GM23338 (cell line): ENCODE data around the gene MIPEP. TPM values are rescaled to one million over a fixed set of nuclear protein-coding genes. Genes with fewer than 3 reads are reported as not detected.

Experiments
- ATAC-seq: fragments of 200-7000 bp; cut with Tn5 transposase; 3 replicates; pipeline ENCODE4 v1.9.1; 2020
- DNase-seq: peaks from one replicate; pipeline ENCODE4 v3.0.0-alpha.2; 2015; ENCODE audit warnings: low spot score
- H2AFZ ChIP-seq: fragments of 200-600 bp; sonication (generic); 2 replicates; pipeline ENCODE4 v1.8.0; 2016; ENCODE audit warnings: antibody characterized with exemption, mild to moderate bottlenecking, moderate library complexity
- H3F3A ChIP-seq: fragments of 200-600 bp; sonication (generic); replicated peaks from 2 replicates; pipeline ENCODE4 v1.8.0; 2017; ENCODE audit warnings: antibody characterized with exemption, mixed run types, low read depth
- H3K27ac ChIP-seq: fragments of 200-600 bp; sonication (generic); 2 replicates; pipeline ENCODE4 v1.6.1; 2016; ENCODE audit warnings: low read depth
- H3K27me3 ChIP-seq: fragments of 200-600 bp; sonication (generic); 2 replicates; pipeline ENCODE4 v1.8.0; 2016; ENCODE audit warnings: mild to moderate bottlenecking, mixed run types, moderate library complexity; ENCODE audit not compliant: insufficient read depth
- H3K36me3 ChIP-seq: fragments of 200-600 bp; sonication (generic); 2 replicates; pipeline ENCODE4 v1.8.0; 2016; ENCODE audit warnings: mild to moderate bottlenecking; ENCODE audit not compliant: insufficient read depth
- H3K4me1 ChIP-seq: fragments of 200-600 bp; sonication (generic); 2 replicates; pipeline ENCODE4 v1.8.0; 2016; ENCODE audit warnings: mild to moderate bottlenecking, moderate library complexity; ENCODE audit not compliant: insufficient read depth
- H3K4me2 ChIP-seq: fragments of 200-600 bp; sonication (generic); 2 replicates; pipeline ENCODE4 v1.7.1; 2017; ENCODE audit warnings: mixed run types
- H3K4me3 ChIP-seq: fragments of 200-600 bp; sonication (generic); 2 replicates; pipeline ENCODE4 v1.6.1; 2016; ENCODE audit warnings: mixed run types
- H3K79me2 ChIP-seq: fragments of 200-600 bp; sonication (generic); replicated peaks from 2 replicates; pipeline ENCODE4 v1.8.0; 2017; ENCODE audit warnings: mild to moderate bottlenecking; ENCODE audit not compliant: insufficient read depth
- H3K9me2 ChIP-seq: fragments of 200-600 bp; sonication (generic); 2 replicates; pipeline ENCODE4 v1.8.0; 2017; ENCODE audit not compliant: insufficient read depth
- H4K20me1 ChIP-seq: fragments of 200-600 bp; sonication (generic); replicated peaks from 2 replicates; pipeline ENCODE4 v1.8.0; 2017; ENCODE audit warnings: mild to moderate bottlenecking; ENCODE audit not compliant: insufficient read depth
- H3K27ac Mint-ChIP-seq: 2 replicates; pipeline ENCODE4 v1.8.0; 2020; ENCODE audit warnings: inconsistent platforms, mild to moderate bottlenecking, moderate library complexity, mixed read lengths
- H3K27me3 Mint-ChIP-seq: 3 replicates; pipeline ENCODE4 v1.8.0; 2022; ENCODE audit warnings: low read depth, mild to moderate bottlenecking, moderate library complexity, mixed read lengths, inconsistent platforms; ENCODE audit not compliant: insufficient read depth, poor library complexity
- H3K36me3 Mint-ChIP-seq: 3 replicates; pipeline ENCODE4 v1.8.0; 2021; ENCODE audit warnings: low read depth, mild to moderate bottlenecking, inconsistent platforms, moderate library complexity, mixed read lengths
- H3K4me1 Mint-ChIP-seq: 3 replicates; pipeline ENCODE4 v1.8.0; 2020; ENCODE audit warnings: mild to moderate bottlenecking, inconsistent platforms, mixed read lengths
- H3K4me3 Mint-ChIP-seq: 3 replicates; pipeline ENCODE4 v1.8.0; 2021; ENCODE audit warnings: moderate library complexity, mild to moderate bottlenecking, inconsistent platforms, mixed read lengths
- H3K9me3 Mint-ChIP-seq: 3 replicates; pipeline ENCODE4 v1.8.0; 2020; ENCODE audit warnings: moderate library complexity, mild to moderate bottlenecking, inconsistent platforms, mixed read lengths
- CREB1 ChIP-seq: fragments of 250-450 bp; sonication (Bioruptor Pico); IDR thresholded peaks from 2 replicates; pipeline ENCODE4 v1.5.0; 2020; ENCODE audit warnings: low read depth, mild to moderate bottlenecking, moderate library complexity
- EZH2 ChIP-seq: fragments of 200-600 bp; sonication (generic); IDR thresholded peaks from one replicate; pipeline ENCODE4 v1.8.0; 2017; ENCODE audit warnings: antibody characterized with exemption, mild to moderate bottlenecking, low read depth; ENCODE audit not compliant: unreplicated experiment
- EZH2phosphoT487 ChIP-seq: fragments of 200-600 bp; sonication (generic); IDR thresholded peaks from one replicate; pipeline ENCODE4 v1.8.1; 2018; ENCODE audit warnings: antibody characterized with exemption; ENCODE audit not compliant: unreplicated experiment
- JUNB ChIP-seq: IDR thresholded peaks from one replicate; pipeline ENCODE4 v1.6.1; 2016; ENCODE audit warnings: antibody characterized with exemption; ENCODE audit not compliant: unreplicated experiment
- NANOG ChIP-seq: IDR thresholded peaks from 2 replicates; pipeline ENCODE4 v1.6.1; 2016; ENCODE audit warnings: antibody characterized with exemption, borderline replicate concordance
- POLR2AphosphoS5 ChIP-seq: IDR thresholded peaks from 2 replicates; pipeline ENCODE4 v1.6.1; 2016; ENCODE audit warnings: antibody characterized with exemption, low read depth
- STAT1 ChIP-seq: IDR thresholded peaks from one replicate; pipeline ENCODE4 v1.6.1; 2016; ENCODE audit warnings: antibody characterized with exemption; ENCODE audit not compliant: unreplicated experiment
- ZNF114 ChIP-seq: fragments of 250-450 bp; sonication (Bioruptor Pico); IDR thresholded peaks from 2 replicates; pipeline ENCODE4 v1.5.0; 2020; ENCODE audit warnings: mild to moderate bottlenecking, moderate library complexity
- ZNF331 ChIP-seq: fragments of 250-450 bp; sonication (Bioruptor Pico); IDR thresholded peaks from 2 replicates; pipeline ENCODE4 v1.5.0; 2020; ENCODE audit warnings: low read depth, mild to moderate bottlenecking, moderate library complexity
- polyA plus RNA-seq: library from polyadenylated mRNA; unstranded; fragments of >200 nt; fragmentation: Nextera tagmentation; extraction: Ambion mirVana; gene quantifications from 2 replicates; pipeline ENCODE4 v1.2.1, GENCODE V29; 2016
- total RNA-seq: library from RNA; depleted of rRNA; stranded (reverse); fragments of >200 nt; shearing (Covaris generic); gene quantifications from 2 replicates; pipeline ENCODE4 v1.2.3, GENCODE V29; 2014
- TF ChIP-seq, protein P1 (sequence below), 2 experiments: fragments of 200-600 bp in 1 of 2; sonication (generic) in 1 of 2; conservative IDR thresholded peaks; 2 replicates each; pipeline versions ENCODE4 v1.5.1 to v1.6.1; 2016 to 2017; ENCODE audit warnings: antibody characterized with exemption in 2 of 2, low read depth in 2 of 2, mild to moderate bottlenecking in 2 of 2, moderate library complexity in 1 of 2
- TF ChIP-seq, protein P2 (sequence below): IDR thresholded peaks from 2 replicates; pipeline ENCODE4 v1.6.1; 2016; ENCODE audit warnings: antibody characterized with exemption
- TF ChIP-seq, protein P3 (sequence below): fragments of 250-450 bp; sonication (Bioruptor Pico); IDR thresholded peaks from 2 replicates; pipeline ENCODE4 v1.5.0; 2020; ENCODE audit warnings: mild to moderate bottlenecking, moderate library complexity
- TF ChIP-seq, protein P4 (sequence below): IDR thresholded peaks from one replicate; pipeline ENCODE4 v1.6.1; 2018; ENCODE audit warnings: antibody characterized with exemption; ENCODE audit not compliant: unreplicated experiment

Gene MIPEP
- total and polyA plus RNA-seq, 2 experiments from 2014 or later: 20.8 to 22.5 TPM

DNA sequence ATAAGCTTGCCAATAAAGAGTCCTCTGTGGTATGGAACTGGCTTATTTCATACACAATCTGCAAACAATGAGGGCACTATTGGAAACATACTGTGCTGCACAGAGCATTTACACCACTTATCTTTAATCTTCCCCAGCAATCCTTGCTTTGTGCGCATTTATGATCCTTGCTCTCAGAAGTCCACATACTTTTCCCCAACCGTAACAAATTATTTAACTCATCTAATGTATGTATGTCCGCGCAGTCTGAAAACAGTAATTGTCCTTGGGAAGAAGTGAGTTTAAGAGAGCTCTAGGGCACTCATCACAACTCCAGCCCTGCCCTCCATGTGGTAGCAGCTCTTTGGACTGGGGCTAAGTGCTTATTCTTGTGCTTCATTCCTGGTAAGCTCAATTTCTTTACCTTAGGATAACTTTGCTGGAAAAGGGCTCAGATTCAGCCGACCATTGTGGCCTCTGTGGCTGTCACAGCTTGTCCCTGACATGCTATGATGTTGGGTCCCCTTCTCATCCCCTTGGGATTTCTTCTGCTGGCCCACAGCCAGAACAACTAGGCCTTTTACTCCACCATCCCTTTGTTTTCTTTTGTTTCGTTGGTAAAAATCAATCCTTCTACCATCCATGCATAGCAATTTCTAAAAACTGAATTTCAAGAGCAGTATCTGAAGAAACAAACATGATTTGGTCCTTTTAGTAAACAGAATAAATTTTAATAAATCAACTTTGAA lies 166.3 kb downstream of the MIPEP start:
- peaks cover 1% of the 10 kb centered on the region for H3K27me3 Mint-ChIP-seq
- Histone ChIP-seq H3K27me3 (no peaks in the 10 kb centered on the region), H3K9me2 (no peaks in the 10 kb centered on the region; the same call in 1 of the 2 replicates), H3K27ac (no peak overlapping the region), H4K20me1 (no peaks in the 10 kb centered on the region), H2AFZ (no peak overlapping the region), H3K4me3 (no peak overlapping the region), H3K79me2 (no peaks in the 10 kb centered on the region), H3F3A (no peaks in the 10 kb centered on the region), H3K36me3 (no peaks in the 10 kb centered on the region), H3K4me2 (no peak overlapping the region), H3K4me1 (peaks cover 7% of the 10 kb centered on the region; the same call in 1 of the 2 replicates)
- DNase-seq (no peak), ATAC-seq (no peak)
- H3K36me3 Mint-ChIP-seq: no peaks in the 10 kb centered on the region; the same call in 2 of the 3 replicates
- no peak overlapping the region for H3K4me3 Mint-ChIP-seq
- no peak overlapping the region for H3K27ac Mint-ChIP-seq
- no peaks in the 10 kb centered on the region; the same call in 2 of the 3 replicates for H3K9me3 Mint-ChIP-seq
- TF ChIP-seq JUNB: no peak
- TF ChIP-seq ZNF114 (CRISPR knock-in tag): no peak
- TF ChIP-seq ZNF331 (CRISPR knock-in tag): no peak
- TF ChIP-seq, protein P1, sequence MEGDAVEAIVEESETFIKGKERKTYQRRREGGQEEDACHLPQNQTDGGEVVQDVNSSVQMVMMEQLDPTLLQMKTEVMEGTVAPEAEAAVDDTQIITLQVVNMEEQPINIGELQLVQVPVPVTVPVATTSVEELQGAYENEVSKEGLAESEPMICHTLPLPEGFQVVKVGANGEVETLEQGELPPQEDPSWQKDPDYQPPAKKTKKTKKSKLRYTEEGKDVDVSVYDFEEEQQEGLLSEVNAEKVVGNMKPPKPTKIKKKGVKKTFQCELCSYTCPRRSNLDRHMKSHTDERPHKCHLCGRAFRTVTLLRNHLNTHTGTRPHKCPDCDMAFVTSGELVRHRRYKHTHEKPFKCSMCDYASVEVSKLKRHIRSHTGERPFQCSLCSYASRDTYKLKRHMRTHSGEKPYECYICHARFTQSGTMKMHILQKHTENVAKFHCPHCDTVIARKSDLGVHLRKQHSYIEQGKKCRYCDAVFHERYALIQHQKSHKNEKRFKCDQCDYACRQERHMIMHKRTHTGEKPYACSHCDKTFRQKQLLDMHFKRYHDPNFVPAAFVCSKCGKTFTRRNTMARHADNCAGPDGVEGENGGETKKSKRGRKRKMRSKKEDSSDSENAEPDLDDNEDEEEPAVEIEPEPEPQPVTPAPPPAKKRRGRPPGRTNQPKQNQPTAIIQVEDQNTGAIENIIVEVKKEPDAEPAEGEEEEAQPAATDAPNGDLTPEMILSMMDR (conservative IDR thresholded peaks at IDR 0.05; ENCODE audit: low read depth in 2 of 2): no peak
- no peak for TF ChIP-seq POLR2AphosphoS5
- no peak for TF ChIP-seq EZH2
- TF ChIP-seq NANOG: no peak
- no peak for TF ChIP-seq CREB1 (CRISPR knock-in tag)
- TF ChIP-seq EZH2phosphoT487: no peak
- TF ChIP-seq, protein P2, sequence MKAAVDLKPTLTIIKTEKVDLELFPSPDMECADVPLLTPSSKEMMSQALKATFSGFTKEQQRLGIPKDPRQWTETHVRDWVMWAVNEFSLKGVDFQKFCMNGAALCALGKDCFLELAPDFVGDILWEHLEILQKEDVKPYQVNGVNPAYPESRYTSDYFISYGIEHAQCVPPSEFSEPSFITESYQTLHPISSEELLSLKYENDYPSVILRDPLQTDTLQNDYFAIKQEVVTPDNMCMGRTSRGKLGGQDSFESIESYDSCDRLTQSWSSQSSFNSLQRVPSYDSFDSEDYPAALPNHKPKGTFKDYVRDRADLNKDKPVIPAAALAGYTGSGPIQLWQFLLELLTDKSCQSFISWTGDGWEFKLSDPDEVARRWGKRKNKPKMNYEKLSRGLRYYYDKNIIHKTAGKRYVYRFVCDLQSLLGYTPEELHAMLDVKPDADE: no peak
- no peak for TF ChIP-seq STAT1
- TF ChIP-seq, protein P3, sequence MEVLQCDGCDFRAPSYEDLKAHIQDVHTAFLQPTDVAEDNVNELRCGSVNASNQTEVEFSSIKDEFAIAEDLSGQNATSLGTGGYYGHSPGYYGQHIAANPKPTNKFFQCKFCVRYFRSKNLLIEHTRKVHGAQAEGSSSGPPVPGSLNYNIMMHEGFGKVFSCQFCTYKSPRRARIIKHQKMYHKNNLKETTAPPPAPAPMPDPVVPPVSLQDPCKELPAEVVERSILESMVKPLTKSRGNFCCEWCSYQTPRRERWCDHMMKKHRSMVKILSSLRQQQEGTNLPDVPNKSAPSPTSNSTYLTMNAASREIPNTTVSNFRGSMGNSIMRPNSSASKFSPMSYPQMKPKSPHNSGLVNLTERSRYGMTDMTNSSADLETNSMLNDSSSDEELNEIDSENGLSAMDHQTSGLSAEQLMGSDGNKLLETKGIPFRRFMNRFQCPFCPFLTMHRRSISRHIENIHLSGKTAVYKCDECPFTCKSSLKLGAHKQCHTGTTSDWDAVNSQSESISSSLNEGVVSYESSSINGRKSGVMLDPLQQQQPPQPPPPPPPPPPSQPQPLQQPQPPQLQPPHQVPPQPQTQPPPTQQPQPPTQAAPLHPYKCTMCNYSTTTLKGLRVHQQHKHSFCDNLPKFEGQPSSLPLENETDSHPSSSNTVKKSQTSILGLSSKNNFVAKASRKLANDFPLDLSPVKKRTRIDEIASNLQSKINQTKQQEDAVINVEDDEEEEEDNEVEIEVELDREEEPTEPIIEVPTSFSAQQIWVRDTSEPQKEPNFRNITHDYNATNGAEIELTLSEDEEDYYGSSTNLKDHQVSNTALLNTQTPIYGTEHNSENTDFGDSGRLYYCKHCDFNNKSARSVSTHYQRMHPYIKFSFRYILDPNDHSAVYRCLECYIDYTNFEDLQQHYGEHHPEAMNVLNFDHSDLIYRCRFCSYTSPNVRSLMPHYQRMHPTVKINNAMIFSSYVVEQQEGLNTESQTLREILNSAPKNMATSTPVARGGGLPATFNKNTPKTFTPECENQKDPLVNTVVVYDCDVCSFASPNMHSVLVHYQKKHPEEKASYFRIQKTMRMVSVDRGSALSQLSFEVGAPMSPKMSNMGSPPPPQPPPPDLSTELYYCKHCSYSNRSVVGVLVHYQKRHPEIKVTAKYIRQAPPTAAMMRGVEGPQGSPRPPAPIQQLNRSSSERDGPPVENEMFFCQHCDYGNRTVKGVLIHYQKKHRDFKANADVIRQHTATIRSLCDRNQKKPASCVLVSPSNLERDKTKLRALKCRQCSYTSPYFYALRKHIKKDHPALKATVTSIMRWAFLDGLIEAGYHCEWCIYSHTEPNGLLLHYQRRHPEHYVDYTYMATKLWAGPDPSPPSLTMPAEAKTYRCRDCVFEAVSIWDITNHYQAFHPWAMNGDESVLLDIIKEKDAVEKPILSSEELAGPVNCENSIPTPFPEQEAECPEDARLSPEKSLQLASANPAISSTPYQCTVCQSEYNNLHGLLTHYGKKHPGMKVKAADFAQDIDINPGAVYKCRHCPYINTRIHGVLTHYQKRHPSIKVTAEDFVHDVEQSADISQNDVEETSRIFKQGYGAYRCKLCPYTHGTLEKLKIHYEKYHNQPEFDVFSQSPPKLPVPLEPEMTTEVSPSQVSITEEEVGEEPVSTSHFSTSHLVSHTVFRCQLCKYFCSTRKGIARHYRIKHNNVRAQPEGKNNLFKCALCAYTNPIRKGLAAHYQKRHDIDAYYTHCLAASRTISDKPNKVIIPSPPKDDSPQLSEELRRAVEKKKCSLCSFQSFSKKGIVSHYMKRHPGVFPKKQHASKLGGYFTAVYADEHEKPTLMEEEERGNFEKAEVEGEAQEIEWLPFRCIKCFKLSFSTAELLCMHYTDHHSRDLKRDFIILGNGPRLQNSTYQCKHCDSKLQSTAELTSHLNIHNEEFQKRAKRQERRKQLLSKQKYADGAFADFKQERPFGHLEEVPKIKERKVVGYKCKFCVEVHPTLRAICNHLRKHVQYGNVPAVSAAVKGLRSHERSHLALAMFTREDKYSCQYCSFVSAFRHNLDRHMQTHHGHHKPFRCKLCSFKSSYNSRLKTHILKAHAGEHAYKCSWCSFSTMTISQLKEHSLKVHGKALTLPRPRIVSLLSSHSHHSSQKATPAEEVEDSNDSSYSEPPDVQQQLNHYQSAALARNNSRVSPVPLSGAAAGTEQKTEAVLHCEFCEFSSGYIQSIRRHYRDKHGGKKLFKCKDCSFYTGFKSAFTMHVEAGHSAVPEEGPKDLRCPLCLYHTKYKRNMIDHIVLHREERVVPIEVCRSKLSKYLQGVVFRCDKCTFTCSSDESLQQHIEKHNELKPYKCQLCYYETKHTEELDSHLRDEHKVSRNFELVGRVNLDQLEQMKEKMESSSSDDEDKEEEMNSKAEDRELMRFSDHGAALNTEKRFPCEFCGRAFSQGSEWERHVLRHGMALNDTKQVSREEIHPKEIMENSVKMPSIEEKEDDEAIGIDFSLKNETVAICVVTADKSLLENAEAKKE (CRISPR knock-in tag): no peak
- TF ChIP-seq, protein P4, sequence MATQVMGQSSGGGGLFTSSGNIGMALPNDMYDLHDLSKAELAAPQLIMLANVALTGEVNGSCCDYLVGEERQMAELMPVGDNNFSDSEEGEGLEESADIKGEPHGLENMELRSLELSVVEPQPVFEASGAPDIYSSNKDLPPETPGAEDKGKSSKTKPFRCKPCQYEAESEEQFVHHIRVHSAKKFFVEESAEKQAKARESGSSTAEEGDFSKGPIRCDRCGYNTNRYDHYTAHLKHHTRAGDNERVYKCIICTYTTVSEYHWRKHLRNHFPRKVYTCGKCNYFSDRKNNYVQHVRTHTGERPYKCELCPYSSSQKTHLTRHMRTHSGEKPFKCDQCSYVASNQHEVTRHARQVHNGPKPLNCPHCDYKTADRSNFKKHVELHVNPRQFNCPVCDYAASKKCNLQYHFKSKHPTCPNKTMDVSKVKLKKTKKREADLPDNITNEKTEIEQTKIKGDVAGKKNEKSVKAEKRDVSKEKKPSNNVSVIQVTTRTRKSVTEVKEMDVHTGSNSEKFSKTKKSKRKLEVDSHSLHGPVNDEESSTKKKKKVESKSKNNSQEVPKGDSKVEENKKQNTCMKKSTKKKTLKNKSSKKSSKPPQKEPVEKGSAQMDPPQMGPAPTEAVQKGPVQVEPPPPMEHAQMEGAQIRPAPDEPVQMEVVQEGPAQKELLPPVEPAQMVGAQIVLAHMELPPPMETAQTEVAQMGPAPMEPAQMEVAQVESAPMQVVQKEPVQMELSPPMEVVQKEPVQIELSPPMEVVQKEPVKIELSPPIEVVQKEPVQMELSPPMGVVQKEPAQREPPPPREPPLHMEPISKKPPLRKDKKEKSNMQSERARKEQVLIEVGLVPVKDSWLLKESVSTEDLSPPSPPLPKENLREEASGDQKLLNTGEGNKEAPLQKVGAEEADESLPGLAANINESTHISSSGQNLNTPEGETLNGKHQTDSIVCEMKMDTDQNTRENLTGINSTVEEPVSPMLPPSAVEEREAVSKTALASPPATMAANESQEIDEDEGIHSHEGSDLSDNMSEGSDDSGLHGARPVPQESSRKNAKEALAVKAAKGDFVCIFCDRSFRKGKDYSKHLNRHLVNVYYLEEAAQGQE: no peak
- peaks cover 17% of the 10 kb centered on the region for H3K4me1 Mint-ChIP-seq
